ENCODE data around the gene NTRK3.

The NTRK3 gene

GRCh38 chr15:88258093-88258641 is 1.6 kb upstream of the NTRK3 start:
- 2 to 4% methylated on average over 17 of the region's 17 CpGs for WGBS, 2 experiments
- Histone ChIP-seq H3K4me3 (ENCODE audit: insufficient read depth, low read depth, low read length) (peak overlapping the region; percentile 63), H3K9me3 (ENCODE audit: control insufficient read depth, low read length) (no peaks in the 10 kb centered on the region), H3K27me3 (ENCODE audit: control insufficient read depth, insufficient read depth, low read length, poor library complexity, severe bottlenecking) (peaks cover 50% of the 10 kb centered on the region), H3K4me1 (ENCODE audit: control insufficient read depth, insufficient read depth, low read length) (peaks cover 12% of the 10 kb centered on the region), H3K36me3 (ENCODE audit: control insufficient read depth, insufficient read depth, low read length) (no peaks in the 10 kb centered on the region), H3K27ac (ENCODE audit: insufficient read depth, low read depth, low read length, poor library complexity, severe bottlenecking) (no peak overlapping the region)

DNA sequence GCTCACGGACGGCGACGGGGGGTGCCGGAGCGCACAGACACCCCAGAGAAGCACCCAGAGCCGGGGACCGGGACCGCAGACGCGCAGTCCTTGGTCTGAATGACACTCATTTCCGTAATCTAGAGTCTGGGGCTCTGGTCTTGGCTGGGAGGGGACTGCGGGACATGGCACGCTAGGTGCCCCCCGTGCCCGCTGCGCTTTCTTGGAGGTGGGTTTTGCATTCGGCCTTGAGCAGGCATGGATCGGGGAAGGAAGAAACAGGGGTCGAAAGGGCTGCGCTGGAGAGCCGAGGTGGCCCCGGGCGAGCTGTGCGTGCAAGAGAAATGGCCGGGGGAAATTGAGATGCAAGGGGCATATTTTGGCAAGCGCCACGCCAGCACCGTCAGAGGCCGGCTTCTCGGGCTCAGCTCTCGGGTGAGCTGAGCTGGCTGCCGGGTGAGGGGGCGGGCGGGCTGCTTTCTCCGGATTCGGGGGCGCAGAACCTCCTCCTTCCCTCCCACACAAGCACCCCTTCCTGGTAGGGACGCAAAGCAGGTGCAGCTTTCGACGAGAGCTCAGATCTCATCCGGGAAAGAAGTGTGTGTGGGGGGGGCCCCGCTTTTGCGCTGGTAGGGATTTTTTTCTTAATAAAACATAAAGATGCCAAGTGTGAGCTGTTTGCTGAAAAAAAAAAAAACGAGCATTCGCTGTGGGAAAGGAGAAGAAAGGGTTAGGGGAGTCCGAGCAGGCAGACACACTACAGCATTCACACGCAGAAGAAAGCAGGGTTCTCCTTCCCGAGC is 963 bp upstream of the NTRK3 start:
- H3K27me3 ChIP-seq (ENCODE audit: control insufficient read depth, insufficient read depth, low read length, poor library complexity, severe bottlenecking) = peaks cover 52% of the 10 kb centered on the region
- H3K9me3 ChIP-seq (ENCODE audit: control insufficient read depth, low read length) = no peaks in the 10 kb centered on the region
- peak overlapping the region; percentile 63 for H3K4me3 ChIP-seq (ENCODE audit: insufficient read depth, low read depth, low read length)
- peaks cover 12% of the 10 kb centered on the region for H3K4me1 ChIP-seq (ENCODE audit: control insufficient read depth, insufficient read depth, low read length)
- WGBS, 2 experiments = 0% methylated on average over 46 of the region's 49 CpGs
- no peaks in the 10 kb centered on the region for H3K36me3 ChIP-seq (ENCODE audit: control insufficient read depth, insufficient read depth, low read length)
- H3K27ac ChIP-seq (ENCODE audit: insufficient read depth, low read depth, low read length, poor library complexity, severe bottlenecking) = no peak overlapping the region

DNA sequence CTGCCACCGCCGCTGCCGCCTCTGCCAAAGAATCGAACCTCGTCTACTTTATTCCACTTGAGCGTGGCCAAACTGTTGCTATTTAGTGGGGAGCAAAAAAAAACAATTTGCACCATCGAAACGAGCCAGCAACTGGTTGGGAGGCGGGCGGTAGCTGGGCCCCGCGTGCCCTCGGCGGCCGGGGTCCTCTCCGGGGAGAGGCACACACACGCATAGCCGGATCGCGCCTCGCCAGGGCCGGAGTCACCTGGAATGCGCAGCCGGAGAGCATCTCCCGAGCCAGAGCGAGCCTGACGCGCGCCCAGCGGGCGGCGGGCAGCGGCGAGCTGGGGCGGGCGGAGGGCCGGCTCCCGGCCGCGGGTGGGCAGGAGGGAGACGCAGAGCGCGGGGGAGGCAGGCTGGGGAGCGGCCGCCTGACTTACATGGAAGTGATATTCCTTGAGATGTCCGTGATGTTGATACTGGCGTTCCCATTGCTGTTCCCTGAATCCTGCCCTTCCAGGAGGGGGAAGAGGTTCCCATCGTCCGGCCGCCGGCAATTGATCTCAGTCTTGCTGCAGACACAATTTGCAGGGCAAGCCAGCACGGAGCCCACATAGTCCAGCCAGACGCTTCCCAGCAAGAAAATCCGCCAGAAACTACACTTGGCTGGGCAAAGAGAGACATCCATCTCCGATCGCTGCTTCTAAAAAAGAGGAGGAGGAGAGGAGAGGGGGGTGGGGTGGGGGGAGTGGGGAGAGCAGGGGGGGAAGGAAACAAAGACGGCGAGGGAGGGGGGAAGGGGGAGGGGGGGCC is 858 bp downstream of the NTRK3 start:
- Histone ChIP-seq H3K4me1 (ENCODE audit: control insufficient read depth, insufficient read depth, low read length) (peaks cover 12% of the 10 kb centered on the region), H3K27ac (ENCODE audit: insufficient read depth, low read depth, low read length, poor library complexity, severe bottlenecking) (no peak overlapping the region), H3K9me3 (ENCODE audit: control insufficient read depth, low read length) (no peaks in the 10 kb centered on the region), H3K4me3 (ENCODE audit: insufficient read depth, low read depth, low read length) (peak overlapping the region; percentile 52), H3K36me3 (ENCODE audit: control insufficient read depth, insufficient read depth, low read length) (no peaks in the 10 kb centered on the region), H3K27me3 (ENCODE audit: control insufficient read depth, insufficient read depth, low read length, poor library complexity, severe bottlenecking) (peaks cover 52% of the 10 kb centered on the region)
- WGBS, 2 experiments = 0% methylated on average over 55 to 58 of the region's 58 CpGs

DNA sequence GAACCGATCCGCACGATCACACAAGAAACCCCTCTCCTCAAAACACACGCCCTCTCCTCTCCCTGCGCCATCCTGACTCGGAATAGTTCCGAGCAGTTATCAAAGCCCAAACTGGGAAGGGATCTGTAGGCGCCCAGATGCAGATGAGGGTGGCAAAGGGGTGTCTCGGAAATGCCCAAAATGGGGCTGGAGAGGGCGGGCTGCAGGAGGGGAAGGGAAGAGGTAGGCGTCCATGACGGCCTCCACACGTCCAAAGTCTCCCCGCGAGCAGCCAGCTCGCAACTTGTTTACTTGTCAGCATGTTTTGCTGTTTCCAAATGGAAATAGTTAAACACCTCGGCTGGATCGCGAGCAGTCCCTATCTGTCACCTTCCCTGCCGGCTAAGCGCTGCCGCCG is 1.5 kb downstream of the NTRK3 start:
- Histone ChIP-seq H3K36me3 (ENCODE audit: control insufficient read depth, insufficient read depth, low read length) (no peaks in the 10 kb centered on the region), H3K4me3 (ENCODE audit: insufficient read depth, low read depth, low read length) (peak overlapping the region; percentile 52), H3K4me1 (ENCODE audit: control insufficient read depth, insufficient read depth, low read length) (peaks cover 12% of the 10 kb centered on the region), H3K9me3 (ENCODE audit: control insufficient read depth, low read length) (no peaks in the 10 kb centered on the region), H3K27me3 (ENCODE audit: control insufficient read depth, insufficient read depth, low read length, poor library complexity, severe bottlenecking) (peaks cover 48% of the 10 kb centered on the region), H3K27ac (ENCODE audit: insufficient read depth, low read depth, low read length, poor library complexity, severe bottlenecking) (no peak overlapping the region)
- 2 to 3% methylated on average over 23 of the region's 23 CpGs for WGBS, 2 experiments

DNA sequence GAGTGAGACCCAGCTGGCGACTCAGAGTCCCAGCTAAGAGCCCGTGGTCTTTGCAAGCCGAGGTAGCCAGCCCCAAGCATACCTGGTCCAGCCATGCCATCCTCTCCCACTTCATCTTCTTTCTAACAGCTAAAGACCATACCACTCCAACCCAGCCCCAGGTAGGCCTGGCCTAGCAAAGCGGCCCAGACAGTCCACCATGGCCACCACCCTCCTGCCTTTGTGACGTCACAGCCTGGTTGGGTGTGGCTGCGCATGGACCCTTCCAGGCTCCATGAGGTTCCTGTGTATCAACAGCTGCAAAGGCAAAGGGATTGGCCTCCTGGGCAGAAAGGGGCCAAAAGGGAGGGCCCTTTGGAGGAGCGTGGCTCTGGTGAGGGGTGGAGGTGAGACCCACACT is 4.1 kb downstream of the NTRK3 start:
- Histone ChIP-seq H3K9me3 (ENCODE audit: control insufficient read depth, low read length) (no peaks in the 10 kb centered on the region), H3K36me3 (ENCODE audit: control insufficient read depth, insufficient read depth, low read length) (no peaks in the 10 kb centered on the region), H3K27me3 (ENCODE audit: control insufficient read depth, insufficient read depth, low read length, poor library complexity, severe bottlenecking) (peaks cover 41% of the 10 kb centered on the region), H3K4me1 (ENCODE audit: control insufficient read depth, insufficient read depth, low read length) (peaks cover 12% of the 10 kb centered on the region), H3K27ac (ENCODE audit: insufficient read depth, low read depth, low read length, poor library complexity, severe bottlenecking) (no peak overlapping the region), H3K4me3 (ENCODE audit: insufficient read depth, low read depth, low read length) (no peak overlapping the region)
- WGBS, 2 experiments = 90 to 94% methylated on average over 7 of the region's 7 CpGs

GRCh38 chr15:88250826-88251225 is 5.7 kb downstream of the NTRK3 start:
- Histone ChIP-seq H3K4me3 (ENCODE audit: insufficient read depth, low read depth, low read length) (no peak overlapping the region), H3K4me1 (ENCODE audit: control insufficient read depth, insufficient read depth, low read length) (peaks cover 18% of the 10 kb centered on the region), H3K27me3 (ENCODE audit: control insufficient read depth, insufficient read depth, low read length, poor library complexity, severe bottlenecking) (peaks cover 28% of the 10 kb centered on the region), H3K27ac (ENCODE audit: insufficient read depth, low read depth, low read length, poor library complexity, severe bottlenecking) (no peak overlapping the region), H3K36me3 (ENCODE audit: control insufficient read depth, insufficient read depth, low read length) (no peaks in the 10 kb centered on the region), H3K9me3 (ENCODE audit: control insufficient read depth, low read length) (no peaks in the 10 kb centered on the region)
- 91 to 92% methylated on average over 1 of the region's 1 CpG for WGBS, 2 experiments

GRCh38 chr15:88249220-88249619 is 7.3 kb downstream of the NTRK3 start:
- Histone ChIP-seq H3K9me3 (ENCODE audit: control insufficient read depth, low read length) (no peaks in the 10 kb centered on the region), H3K27me3 (ENCODE audit: control insufficient read depth, insufficient read depth, low read length, poor library complexity, severe bottlenecking) (peaks cover 12% of the 10 kb centered on the region), H3K4me3 (ENCODE audit: insufficient read depth, low read depth, low read length) (no peak overlapping the region), H3K27ac (ENCODE audit: insufficient read depth, low read depth, low read length, poor library complexity, severe bottlenecking) (no peak overlapping the region), H3K36me3 (ENCODE audit: control insufficient read depth, insufficient read depth, low read length) (no peaks in the 10 kb centered on the region), H3K4me1 (ENCODE audit: control insufficient read depth, insufficient read depth, low read length) (peaks cover 6% of the 10 kb centered on the region)
- 94 to 95% methylated on average over 6 of the region's 6 CpGs for WGBS, 2 experiments

GRCh38 chr15:88247914-88248313 is 8.6 kb downstream of the NTRK3 start:
- H3K4me1 ChIP-seq (ENCODE audit: control insufficient read depth, insufficient read depth, low read length) = peaks cover 6% of the 10 kb centered on the region
- no peak overlapping the region for H3K4me3 ChIP-seq (ENCODE audit: insufficient read depth, low read depth, low read length)
- H3K36me3 ChIP-seq (ENCODE audit: control insufficient read depth, insufficient read depth, low read length) = no peaks in the 10 kb centered on the region
- H3K9me3 ChIP-seq (ENCODE audit: control insufficient read depth, low read length) = no peaks in the 10 kb centered on the region
- H3K27ac ChIP-seq (ENCODE audit: insufficient read depth, low read depth, low read length, poor library complexity, severe bottlenecking) = no peak overlapping the region
- no peaks in the 10 kb centered on the region for H3K27me3 ChIP-seq (ENCODE audit: control insufficient read depth, insufficient read depth, low read length, poor library complexity, severe bottlenecking)
- WGBS, 2 experiments = 71 to 74% methylated on average over 4 of the region's 4 CpGs

GRCh38 chr15:88246666-88247446 is 9.7 kb downstream of the NTRK3 start:
- H3K27me3 ChIP-seq (ENCODE audit: control insufficient read depth, insufficient read depth, low read length, poor library complexity, severe bottlenecking) = no peaks in the 10 kb centered on the region
- H3K4me3 ChIP-seq (ENCODE audit: insufficient read depth, low read depth, low read length) = no peak overlapping the region
- 17 to 18% methylated on average over 27 of the region's 27 CpGs for WGBS, 2 experiments

More at GRCh38 chr15:88246666-88247446, 9.7 kb downstream of the NTRK3 start:
- Histone ChIP-seq H3K27ac (ENCODE audit: insufficient read depth, low read depth, low read length, poor library complexity, severe bottlenecking) (no peak overlapping the region), H3K36me3 (ENCODE audit: control insufficient read depth, insufficient read depth, low read length) (no peaks in the 10 kb centered on the region), H3K4me1 (ENCODE audit: control insufficient read depth, insufficient read depth, low read length) (peaks cover 6% of the 10 kb centered on the region), H3K9me3 (ENCODE audit: control insufficient read depth, low read length) (no peaks in the 10 kb centered on the region)
